GM23338 (cell line): ENCODE measurements around the gene DLG2. TPM values are rescaled to one million over a fixed set of nuclear protein-coding genes. Genes with fewer than 3 reads are reported as not detected.

Experiments used
- ATAC-seq: fragments of 200-7000 bp; cut with Tn5 transposase; 3 replicates; pipeline ENCODE4 v1.9.1; 2020
- DNase-seq: peaks from one replicate; pipeline ENCODE4 v3.0.0-alpha.2; 2015; ENCODE audit warnings: low spot score
- H2AFZ ChIP-seq: fragments of 200-600 bp; sonication (generic); 2 replicates; pipeline ENCODE4 v1.8.0; 2016; ENCODE audit warnings: antibody characterized with exemption, mild to moderate bottlenecking, moderate library complexity
- H3F3A ChIP-seq: fragments of 200-600 bp; sonication (generic); replicated peaks from 2 replicates; pipeline ENCODE4 v1.8.0; 2017; ENCODE audit warnings: antibody characterized with exemption, mixed run types, low read depth
- H3K27ac ChIP-seq: fragments of 200-600 bp; sonication (generic); 2 replicates; pipeline ENCODE4 v1.6.1; 2016; ENCODE audit warnings: low read depth
- H3K27me3 ChIP-seq: fragments of 200-600 bp; sonication (generic); 2 replicates; pipeline ENCODE4 v1.8.0; 2016; ENCODE audit warnings: mild to moderate bottlenecking, mixed run types, moderate library complexity; ENCODE audit not compliant: insufficient read depth
- H3K36me3 ChIP-seq: fragments of 200-600 bp; sonication (generic); 2 replicates; pipeline ENCODE4 v1.8.0; 2016; ENCODE audit warnings: mild to moderate bottlenecking; ENCODE audit not compliant: insufficient read depth
- H3K4me1 ChIP-seq: fragments of 200-600 bp; sonication (generic); 2 replicates; pipeline ENCODE4 v1.8.0; 2016; ENCODE audit warnings: mild to moderate bottlenecking, moderate library complexity; ENCODE audit not compliant: insufficient read depth
- H3K4me2 ChIP-seq: fragments of 200-600 bp; sonication (generic); 2 replicates; pipeline ENCODE4 v1.7.1; 2017; ENCODE audit warnings: mixed run types
- H3K4me3 ChIP-seq: fragments of 200-600 bp; sonication (generic); 2 replicates; pipeline ENCODE4 v1.6.1; 2016; ENCODE audit warnings: mixed run types
- H3K79me2 ChIP-seq: fragments of 200-600 bp; sonication (generic); replicated peaks from 2 replicates; pipeline ENCODE4 v1.8.0; 2017; ENCODE audit warnings: mild to moderate bottlenecking; ENCODE audit not compliant: insufficient read depth
- H3K9me2 ChIP-seq: fragments of 200-600 bp; sonication (generic); 2 replicates; pipeline ENCODE4 v1.8.0; 2017; ENCODE audit not compliant: insufficient read depth
- H4K20me1 ChIP-seq: fragments of 200-600 bp; sonication (generic); replicated peaks from 2 replicates; pipeline ENCODE4 v1.8.0; 2017; ENCODE audit warnings: mild to moderate bottlenecking; ENCODE audit not compliant: insufficient read depth
- H3K27ac Mint-ChIP-seq: 2 replicates; pipeline ENCODE4 v1.8.0; 2020; ENCODE audit warnings: inconsistent platforms, mild to moderate bottlenecking, moderate library complexity, mixed read lengths
- H3K27me3 Mint-ChIP-seq: 3 replicates; pipeline ENCODE4 v1.8.0; 2022; ENCODE audit warnings: low read depth, mild to moderate bottlenecking, moderate library complexity, mixed read lengths, inconsistent platforms; ENCODE audit not compliant: insufficient read depth, poor library complexity
- H3K36me3 Mint-ChIP-seq: 3 replicates; pipeline ENCODE4 v1.8.0; 2021; ENCODE audit warnings: low read depth, mild to moderate bottlenecking, inconsistent platforms, moderate library complexity, mixed read lengths
- H3K4me1 Mint-ChIP-seq: 3 replicates; pipeline ENCODE4 v1.8.0; 2020; ENCODE audit warnings: mild to moderate bottlenecking, inconsistent platforms, mixed read lengths
- H3K4me3 Mint-ChIP-seq: 3 replicates; pipeline ENCODE4 v1.8.0; 2021; ENCODE audit warnings: moderate library complexity, mild to moderate bottlenecking, inconsistent platforms, mixed read lengths
- H3K9me3 Mint-ChIP-seq: 3 replicates; pipeline ENCODE4 v1.8.0; 2020; ENCODE audit warnings: moderate library complexity, mild to moderate bottlenecking, inconsistent platforms, mixed read lengths
- CREB1 ChIP-seq: fragments of 250-450 bp; sonication (Bioruptor Pico); IDR thresholded peaks from 2 replicates; pipeline ENCODE4 v1.5.0; 2020; ENCODE audit warnings: low read depth, mild to moderate bottlenecking, moderate library complexity
- CTCF ChIP-seq, 2 experiments: fragments of 200-600 bp in 1 of 2; sonication (generic) in 1 of 2; conservative IDR thresholded peaks; 2 replicates each; pipeline versions ENCODE4 v1.5.1 to v1.6.1; 2016 to 2017; ENCODE audit warnings: antibody characterized with exemption in 2 of 2, low read depth in 2 of 2, mild to moderate bottlenecking in 2 of 2, moderate library complexity in 1 of 2
- EZH2 ChIP-seq: fragments of 200-600 bp; sonication (generic); IDR thresholded peaks from one replicate; pipeline ENCODE4 v1.8.0; 2017; ENCODE audit warnings: antibody characterized with exemption, mild to moderate bottlenecking, low read depth; ENCODE audit not compliant: unreplicated experiment
- EZH2phosphoT487 ChIP-seq: fragments of 200-600 bp; sonication (generic); IDR thresholded peaks from one replicate; pipeline ENCODE4 v1.8.1; 2018; ENCODE audit warnings: antibody characterized with exemption; ENCODE audit not compliant: unreplicated experiment
- NANOG ChIP-seq: IDR thresholded peaks from 2 replicates; pipeline ENCODE4 v1.6.1; 2016; ENCODE audit warnings: antibody characterized with exemption, borderline replicate concordance
- POLR2AphosphoS5 ChIP-seq: IDR thresholded peaks from 2 replicates; pipeline ENCODE4 v1.6.1; 2016; ENCODE audit warnings: antibody characterized with exemption, low read depth
- REST ChIP-seq: IDR thresholded peaks from one replicate; pipeline ENCODE4 v1.6.1; 2018; ENCODE audit warnings: antibody characterized with exemption; ENCODE audit not compliant: unreplicated experiment
- ZNF114 ChIP-seq: fragments of 250-450 bp; sonication (Bioruptor Pico); IDR thresholded peaks from 2 replicates; pipeline ENCODE4 v1.5.0; 2020; ENCODE audit warnings: mild to moderate bottlenecking, moderate library complexity
- ZNF331 ChIP-seq: fragments of 250-450 bp; sonication (Bioruptor Pico); IDR thresholded peaks from 2 replicates; pipeline ENCODE4 v1.5.0; 2020; ENCODE audit warnings: low read depth, mild to moderate bottlenecking, moderate library complexity
- polyA plus RNA-seq: library from polyadenylated mRNA; unstranded; fragments of >200 nt; fragmentation: Nextera tagmentation; extraction: Ambion mirVana; gene quantifications from 2 replicates; pipeline ENCODE4 v1.2.1, GENCODE V29; 2016
- total RNA-seq: library from RNA; depleted of rRNA; stranded (reverse); fragments of >200 nt; shearing (Covaris generic); gene quantifications from 2 replicates; pipeline ENCODE4 v1.2.3, GENCODE V29; 2014
- TF ChIP-seq, protein P1 (sequence below): fragments of 250-450 bp; sonication (Bioruptor Pico); IDR thresholded peaks from 2 replicates; pipeline ENCODE4 v1.5.0; 2020; ENCODE audit warnings: mild to moderate bottlenecking, moderate library complexity
- TF ChIP-seq, protein P2 (sequence below): IDR thresholded peaks from 2 replicates; pipeline ENCODE4 v1.6.1; 2016; ENCODE audit warnings: antibody characterized with exemption

DLG2 gene
- total and polyA plus RNA-seq, 2 experiments from 2014 or later, result 19.8 to 21.5 TPM

- Histone ChIP-seq H3K4me1 (no peaks in the 10 kb centered on the region), H3F3A (no peaks in the 10 kb centered on the region), H3K4me3 (no peak overlapping the region), H3K36me3 (no peaks in the 10 kb centered on the region), H3K4me2 (no peak overlapping the region), H3K27me3 (no peaks in the 10 kb centered on the region), H3K27ac (no peak overlapping the region), H3K9me2 (peaks cover 25% of the 10 kb centered on the region), H3K79me2 (no peaks in the 10 kb centered on the region), H2AFZ (no peak overlapping the region), H4K20me1 (no peaks in the 10 kb centered on the region)
- ATAC-seq, result no peak
- Mint-ChIP-seq H3K9me3 (no peaks in the 10 kb centered on the region; the same call in 2 of the 3 replicates), H3K4me3 (no peak overlapping the region), H3K27me3 (peaks cover 2% of the 10 kb centered on the region), H3K4me1 (peaks cover 6% of the 10 kb centered on the region; the same call in 2 of the 3 replicates), H3K36me3 (no peaks in the 10 kb centered on the region; the same call in 2 of the 3 replicates), H3K27ac (no peak overlapping the region)
- DNase-seq, result no peak
- TF ChIP-seq, protein P1, sequence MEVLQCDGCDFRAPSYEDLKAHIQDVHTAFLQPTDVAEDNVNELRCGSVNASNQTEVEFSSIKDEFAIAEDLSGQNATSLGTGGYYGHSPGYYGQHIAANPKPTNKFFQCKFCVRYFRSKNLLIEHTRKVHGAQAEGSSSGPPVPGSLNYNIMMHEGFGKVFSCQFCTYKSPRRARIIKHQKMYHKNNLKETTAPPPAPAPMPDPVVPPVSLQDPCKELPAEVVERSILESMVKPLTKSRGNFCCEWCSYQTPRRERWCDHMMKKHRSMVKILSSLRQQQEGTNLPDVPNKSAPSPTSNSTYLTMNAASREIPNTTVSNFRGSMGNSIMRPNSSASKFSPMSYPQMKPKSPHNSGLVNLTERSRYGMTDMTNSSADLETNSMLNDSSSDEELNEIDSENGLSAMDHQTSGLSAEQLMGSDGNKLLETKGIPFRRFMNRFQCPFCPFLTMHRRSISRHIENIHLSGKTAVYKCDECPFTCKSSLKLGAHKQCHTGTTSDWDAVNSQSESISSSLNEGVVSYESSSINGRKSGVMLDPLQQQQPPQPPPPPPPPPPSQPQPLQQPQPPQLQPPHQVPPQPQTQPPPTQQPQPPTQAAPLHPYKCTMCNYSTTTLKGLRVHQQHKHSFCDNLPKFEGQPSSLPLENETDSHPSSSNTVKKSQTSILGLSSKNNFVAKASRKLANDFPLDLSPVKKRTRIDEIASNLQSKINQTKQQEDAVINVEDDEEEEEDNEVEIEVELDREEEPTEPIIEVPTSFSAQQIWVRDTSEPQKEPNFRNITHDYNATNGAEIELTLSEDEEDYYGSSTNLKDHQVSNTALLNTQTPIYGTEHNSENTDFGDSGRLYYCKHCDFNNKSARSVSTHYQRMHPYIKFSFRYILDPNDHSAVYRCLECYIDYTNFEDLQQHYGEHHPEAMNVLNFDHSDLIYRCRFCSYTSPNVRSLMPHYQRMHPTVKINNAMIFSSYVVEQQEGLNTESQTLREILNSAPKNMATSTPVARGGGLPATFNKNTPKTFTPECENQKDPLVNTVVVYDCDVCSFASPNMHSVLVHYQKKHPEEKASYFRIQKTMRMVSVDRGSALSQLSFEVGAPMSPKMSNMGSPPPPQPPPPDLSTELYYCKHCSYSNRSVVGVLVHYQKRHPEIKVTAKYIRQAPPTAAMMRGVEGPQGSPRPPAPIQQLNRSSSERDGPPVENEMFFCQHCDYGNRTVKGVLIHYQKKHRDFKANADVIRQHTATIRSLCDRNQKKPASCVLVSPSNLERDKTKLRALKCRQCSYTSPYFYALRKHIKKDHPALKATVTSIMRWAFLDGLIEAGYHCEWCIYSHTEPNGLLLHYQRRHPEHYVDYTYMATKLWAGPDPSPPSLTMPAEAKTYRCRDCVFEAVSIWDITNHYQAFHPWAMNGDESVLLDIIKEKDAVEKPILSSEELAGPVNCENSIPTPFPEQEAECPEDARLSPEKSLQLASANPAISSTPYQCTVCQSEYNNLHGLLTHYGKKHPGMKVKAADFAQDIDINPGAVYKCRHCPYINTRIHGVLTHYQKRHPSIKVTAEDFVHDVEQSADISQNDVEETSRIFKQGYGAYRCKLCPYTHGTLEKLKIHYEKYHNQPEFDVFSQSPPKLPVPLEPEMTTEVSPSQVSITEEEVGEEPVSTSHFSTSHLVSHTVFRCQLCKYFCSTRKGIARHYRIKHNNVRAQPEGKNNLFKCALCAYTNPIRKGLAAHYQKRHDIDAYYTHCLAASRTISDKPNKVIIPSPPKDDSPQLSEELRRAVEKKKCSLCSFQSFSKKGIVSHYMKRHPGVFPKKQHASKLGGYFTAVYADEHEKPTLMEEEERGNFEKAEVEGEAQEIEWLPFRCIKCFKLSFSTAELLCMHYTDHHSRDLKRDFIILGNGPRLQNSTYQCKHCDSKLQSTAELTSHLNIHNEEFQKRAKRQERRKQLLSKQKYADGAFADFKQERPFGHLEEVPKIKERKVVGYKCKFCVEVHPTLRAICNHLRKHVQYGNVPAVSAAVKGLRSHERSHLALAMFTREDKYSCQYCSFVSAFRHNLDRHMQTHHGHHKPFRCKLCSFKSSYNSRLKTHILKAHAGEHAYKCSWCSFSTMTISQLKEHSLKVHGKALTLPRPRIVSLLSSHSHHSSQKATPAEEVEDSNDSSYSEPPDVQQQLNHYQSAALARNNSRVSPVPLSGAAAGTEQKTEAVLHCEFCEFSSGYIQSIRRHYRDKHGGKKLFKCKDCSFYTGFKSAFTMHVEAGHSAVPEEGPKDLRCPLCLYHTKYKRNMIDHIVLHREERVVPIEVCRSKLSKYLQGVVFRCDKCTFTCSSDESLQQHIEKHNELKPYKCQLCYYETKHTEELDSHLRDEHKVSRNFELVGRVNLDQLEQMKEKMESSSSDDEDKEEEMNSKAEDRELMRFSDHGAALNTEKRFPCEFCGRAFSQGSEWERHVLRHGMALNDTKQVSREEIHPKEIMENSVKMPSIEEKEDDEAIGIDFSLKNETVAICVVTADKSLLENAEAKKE, result no peak
- no peak for TF ChIP-seq EZH2
- no peak for TF ChIP-seq NANOG
- no peak for TF ChIP-seq POLR2AphosphoS5
- no peak for TF ChIP-seq ZNF331 (CRISPR knock-in tag)
- TF ChIP-seq EZH2phosphoT487, result no peak
- TF ChIP-seq, protein P2, sequence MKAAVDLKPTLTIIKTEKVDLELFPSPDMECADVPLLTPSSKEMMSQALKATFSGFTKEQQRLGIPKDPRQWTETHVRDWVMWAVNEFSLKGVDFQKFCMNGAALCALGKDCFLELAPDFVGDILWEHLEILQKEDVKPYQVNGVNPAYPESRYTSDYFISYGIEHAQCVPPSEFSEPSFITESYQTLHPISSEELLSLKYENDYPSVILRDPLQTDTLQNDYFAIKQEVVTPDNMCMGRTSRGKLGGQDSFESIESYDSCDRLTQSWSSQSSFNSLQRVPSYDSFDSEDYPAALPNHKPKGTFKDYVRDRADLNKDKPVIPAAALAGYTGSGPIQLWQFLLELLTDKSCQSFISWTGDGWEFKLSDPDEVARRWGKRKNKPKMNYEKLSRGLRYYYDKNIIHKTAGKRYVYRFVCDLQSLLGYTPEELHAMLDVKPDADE, result no peak
- no peak for TF ChIP-seq CREB1
- no peak for TF ChIP-seq CTCF (conservative IDR thresholded peaks at IDR 0.05; ENCODE audit: low read depth in 2 of 2)
- TF ChIP-seq ZNF114, result no peak
- no peak for TF ChIP-seq REST
Measured at GRCh38 chr11:85088286-85088685, 538.9 kb downstream of the DLG2 start.
